ENCODE results near the gene POLR1B. TPM values are rescaled to one million over a fixed set of nuclear protein-coding genes. Genes with fewer than 3 reads are reported as not detected.
"Not testable (repeated sequence)": the region's sequence is repeated elsewhere in the genome, so short reads cannot be mapped to it uniquely, and the experiment has no call there.

Gene POLR1B
- total and polyA plus RNA-seq, 7 experiments from 2014 or later, result 10.1 to 41.8 (median 25.2) TPM

GRCh38 chr2:112566104-112566503 lies 23.8 kb downstream of the POLR1B start:
- H3K4me3 ChIP-seq (ENCODE audit: low read length), result no peak overlapping the region
- peaks cover 0 to 10% (median 0%) of the 10 kb centered on the region in 3 experiments for H3K9me3 ChIP-seq (ENCODE audit: control insufficient read depth in 2 of 3, low read length in 3 of 3)
- ChIA-PET CTCF (no interaction called here), POLR2A (interaction anchor here (0.6 kb wide), 1 partner anchor 11 kb away, joined by 3 read pairs; no protein-coding TSS in a partner anchor)
- DNase-seq, result no peak
- peaks cover 0 to 20% (median 8%) of the 10 kb centered on the region in 11 donors for H3K9me3 Mint-ChIP-seq
- H3K36me3 ChIP-seq (ENCODE audit: control insufficient read depth in 2 of 3, insufficient read depth in 3 of 3, low read length in 3 of 3), result peaks cover 11 to 83% (median 27%) of the 10 kb centered on the region in 3 experiments
- no peaks in the 10 kb centered on the region for H3K27me3 ChIP-seq (ENCODE audit: control insufficient read depth in 2 of 2, insufficient read depth in 2 of 2, low read length in 2 of 2)
- no peak for ATAC-seq
- H3K27me3 Mint-ChIP-seq, result no peaks in the 10 kb centered on the region
- peaks cover 34 to 81% (median 55%) of the 10 kb centered on the region in 5 donors for H3K36me3 Mint-ChIP-seq
- H3K4me1 ChIP-seq (ENCODE audit: control insufficient read depth in 2 of 2, insufficient read depth in 2 of 2, low read length in 2 of 2), result no peaks in the 10 kb centered on the region
- H3K27ac Mint-ChIP-seq, result peak overlapping the region in 1 of 9 donors; percentile 29
- H3K4me3 Mint-ChIP-seq, result no peak overlapping the region
- H3K27ac ChIP-seq (ENCODE audit: low read depth, low read length), result no peak overlapping the region
- peaks cover 0 to 12% (median 0%) of the 10 kb centered on the region in 7 donors for H3K4me1 Mint-ChIP-seq
- intact Hi-C loops (cut with micrococcal nuclease), result no loop called here

DNA sequence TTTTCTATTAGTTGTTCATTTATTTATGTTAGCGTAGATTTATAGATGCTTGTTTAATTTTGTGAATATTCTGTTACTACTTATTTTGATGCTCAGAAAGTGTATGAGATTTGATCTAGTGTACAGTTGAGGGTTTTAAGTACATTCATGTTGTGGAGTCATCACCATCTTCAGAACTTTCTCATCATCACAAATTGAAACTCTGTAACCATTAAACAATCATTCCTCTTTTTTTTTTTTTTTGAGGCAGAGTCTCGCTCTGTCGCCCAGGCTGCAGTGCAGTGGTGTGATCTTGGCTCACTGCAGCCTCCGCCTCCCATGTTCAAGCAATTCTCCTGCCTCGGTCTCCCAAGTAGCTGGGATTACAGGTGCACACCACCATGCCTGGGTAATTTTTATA lies 24.2 kb downstream of the POLR1B start:
- peaks cover 34 to 81% (median 56%) of the 10 kb centered on the region in 5 donors for H3K36me3 Mint-ChIP-seq
- not testable (repeated sequence) for H3K27ac Mint-ChIP-seq; H3K27me3 ChIP-seq (ENCODE audit: control insufficient read depth in 2 of 2, insufficient read depth in 2 of 2, low read length in 2 of 2)

GRCh38 chr2:112572005-112572404 lies 29.7 kb downstream of the POLR1B start:
- POLR2A ChIA-PET, result no interaction called here
- H3K4me1 Mint-ChIP-seq, result no peaks in the 10 kb centered on the region
- Histone ChIP-seq H3K4me3 (ENCODE audit: low read length) (no peak overlapping the region), H3K9me3 (ENCODE audit: control insufficient read depth in 2 of 3, low read length in 3 of 3) (peaks cover 0 to 10% (median 0%) of the 10 kb centered on the region in 3 experiments), H3K4me1 (ENCODE audit: control insufficient read depth in 2 of 2, insufficient read depth in 2 of 2, low read length in 2 of 2) (no peaks in the 10 kb centered on the region), H3K36me3 (ENCODE audit: control insufficient read depth in 2 of 3, insufficient read depth in 3 of 3, low read length in 3 of 3) (peaks cover 35 to 91% (median 36%) of the 10 kb centered on the region in 3 experiments), H3K27ac (ENCODE audit: low read depth, low read length) (no peak overlapping the region), H3K27me3 (ENCODE audit: control insufficient read depth in 2 of 2, insufficient read depth in 2 of 2, low read length in 2 of 2) (no peaks in the 10 kb centered on the region)
- no peak overlapping the region for H3K4me3 Mint-ChIP-seq
- peaks cover 0 to 20% (median 8%) of the 10 kb centered on the region in 11 donors for H3K9me3 Mint-ChIP-seq
- CTCF ChIA-PET, result no interaction called here
- no peak overlapping the region for H3K27ac Mint-ChIP-seq
- H3K27me3 Mint-ChIP-seq, result no peaks in the 10 kb centered on the region
- ATAC-seq, result no peak
- intact Hi-C loops (cut with micrococcal nuclease), result no loop called here
- no peak for DNase-seq
- peaks cover 31 to 80% (median 70%) of the 10 kb centered on the region in 5 donors for H3K36me3 Mint-ChIP-seq

More for the DNA sequence above, 24.2 kb downstream of the POLR1B start:
- H3K9me3 ChIP-seq (ENCODE audit: control insufficient read depth in 2 of 3, low read length in 3 of 3); POLR2A ChIA-PET; H3K4me1 ChIP-seq (ENCODE audit: control insufficient read depth in 2 of 2, insufficient read depth in 2 of 2, low read length in 2 of 2); H3K27me3 Mint-ChIP-seq; ATAC-seq; intact Hi-C loops (cut with micrococcal nuclease); H3K4me3 Mint-ChIP-seq; H3K27ac ChIP-seq (ENCODE audit: low read depth, low read length); H3K4me3 ChIP-seq (ENCODE audit: low read length); DNase-seq; CTCF ChIA-PET: not testable (repeated sequence)
- Mint-ChIP-seq H3K9me3 (peaks cover 0 to 20% (median 8%) of the 10 kb centered on the region in 11 donors), H3K4me1 (peaks cover 0 to 12% (median 0%) of the 10 kb centered on the region in 7 donors)
- H3K36me3 ChIP-seq (ENCODE audit: control insufficient read depth in 2 of 3, insufficient read depth in 3 of 3, low read length in 3 of 3), result peaks cover 14 to 83% (median 27%) of the 10 kb centered on the region in 3 experiments

GRCh38 chr2:112577756-112578155 lies 35.5 kb downstream of the POLR1B start:
- Histone ChIP-seq H3K36me3 (ENCODE audit: control insufficient read depth in 2 of 3, insufficient read depth in 3 of 3, low read length in 3 of 3) (peaks cover 7 to 36% (median 12%) of the 10 kb centered on the region in 3 experiments), H3K27me3 (ENCODE audit: control insufficient read depth in 2 of 2, insufficient read depth in 2 of 2, low read length in 2 of 2) (no peaks in the 10 kb centered on the region), H3K4me1 (ENCODE audit: control insufficient read depth in 2 of 2, insufficient read depth in 2 of 2, low read length in 2 of 2) (no peaks in the 10 kb centered on the region), H3K4me3 (ENCODE audit: low read length) (no peak overlapping the region), H3K9me3 (ENCODE audit: control insufficient read depth in 2 of 3, low read length in 3 of 3) (no peaks in the 10 kb centered on the region), H3K27ac (ENCODE audit: low read depth, low read length) (no peak overlapping the region)
- intact Hi-C loops (cut with micrococcal nuclease), result no loop called here
- no peaks in the 10 kb centered on the region for H3K27me3 Mint-ChIP-seq
- ChIA-PET POLR2A (interaction anchor here (0.7 kb wide), 1 partner anchor 12 kb away, joined by 3 read pairs; no protein-coding TSS in a partner anchor), CTCF (interaction anchor here (0.7 kb wide), 1 partner anchor 26 kb away, joined by 3 read pairs; no protein-coding TSS in a partner anchor)
- H3K4me1 Mint-ChIP-seq, result peaks cover 0 to 6% (median 2%) of the 10 kb centered on the region in 7 donors
- ATAC-seq (no peak), DNase-seq (no peak)
- H3K27ac Mint-ChIP-seq, result no peak overlapping the region
- no peak overlapping the region for H3K4me3 Mint-ChIP-seq
- H3K36me3 Mint-ChIP-seq, result peaks cover 0 to 28% (median 19%) of the 10 kb centered on the region in 5 donors
- H3K9me3 Mint-ChIP-seq, result no peaks in the 10 kb centered on the region

DNA sequence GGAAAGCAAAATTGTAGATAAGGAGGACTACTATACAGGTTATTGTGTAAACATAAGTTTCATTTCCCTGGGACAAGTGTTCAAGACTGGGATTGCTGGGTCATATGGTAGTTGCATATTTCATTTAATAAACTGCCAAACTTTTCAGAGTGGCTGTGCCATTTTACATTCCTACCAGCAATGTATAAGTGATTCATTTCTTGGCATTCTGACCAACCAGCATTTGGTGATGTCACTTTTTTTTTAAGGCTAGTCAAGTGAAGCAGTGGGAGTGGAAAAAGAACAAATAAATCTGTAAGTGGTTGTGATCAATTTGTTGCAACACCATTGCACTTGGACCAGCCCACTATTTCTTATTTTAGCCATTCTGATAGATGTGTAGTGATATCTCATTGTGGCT lies 37.0 kb downstream of the POLR1B start:
- no peak for ATAC-seq
- peaks cover 5 to 22% (median 7%) of the 10 kb centered on the region in 3 experiments for H3K36me3 ChIP-seq (ENCODE audit: control insufficient read depth in 2 of 3, insufficient read depth in 3 of 3, low read length in 3 of 3)
- DNase-seq, result no peak
- peaks cover 0 to 2% (median 0%) of the 10 kb centered on the region in 5 donors for H3K27me3 Mint-ChIP-seq
- peaks cover 0 to 22% (median 22%) of the 10 kb centered on the region in 5 donors for H3K36me3 Mint-ChIP-seq
- peaks cover 5 to 19% (median 14%) of the 10 kb centered on the region in 7 donors for H3K4me1 Mint-ChIP-seq
- intact Hi-C loops (cut with micrococcal nuclease), result no loop called here
- POLR2A ChIA-PET, result no interaction called here
- H3K4me1 ChIP-seq (ENCODE audit: control insufficient read depth in 2 of 2, insufficient read depth in 2 of 2, low read length in 2 of 2), result peaks cover 0 to 4% of the 10 kb centered on the region in 2 donors
- H3K27ac ChIP-seq (ENCODE audit: low read depth, low read length), result no peak overlapping the region
- H3K4me3 Mint-ChIP-seq, result no peak overlapping the region
- peaks cover 0 to 5% (median 0%) of the 10 kb centered on the region in 11 donors for H3K9me3 Mint-ChIP-seq
- H3K9me3 ChIP-seq (ENCODE audit: control insufficient read depth in 2 of 3, low read length in 3 of 3), result no peaks in the 10 kb centered on the region
- no peak overlapping the region for H3K4me3 ChIP-seq (ENCODE audit: low read length)
- H3K27ac Mint-ChIP-seq, result no peak overlapping the region
- CTCF ChIA-PET, result no interaction called here
- no peaks in the 10 kb centered on the region for H3K27me3 ChIP-seq (ENCODE audit: control insufficient read depth in 2 of 2, insufficient read depth in 2 of 2, low read length in 2 of 2)

- Mint-ChIP-seq H3K27me3 (peaks cover 0 to 2% (median 0%) of the 10 kb centered on the region in 5 donors), H3K4me1 (peaks cover 10 to 26% (median 22%) of the 10 kb centered on the region in 7 donors), H3K9me3 (peaks cover 0 to 5% (median 0%) of the 10 kb centered on the region in 11 donors), H3K36me3 (peaks cover 0 to 23% (median 17%) of the 10 kb centered on the region in 5 donors), H3K27ac (no peak overlapping the region), H3K4me3 (no peak overlapping the region)
- ChIA-PET POLR2A (no interaction called here), CTCF (no interaction called here)
- H3K4me1 ChIP-seq (ENCODE audit: control insufficient read depth in 2 of 2, insufficient read depth in 2 of 2, low read length in 2 of 2), result peaks cover 5 to 8% of the 10 kb centered on the region in 2 donors
- H3K4me3 ChIP-seq (ENCODE audit: low read length), result no peak overlapping the region
- no peak overlapping the region for H3K27ac ChIP-seq (ENCODE audit: low read depth, low read length)
- ATAC-seq (no peak), DNase-seq (no peak)
- H3K9me3 ChIP-seq (ENCODE audit: control insufficient read depth in 2 of 3, low read length in 3 of 3), result no peaks in the 10 kb centered on the region
- H3K36me3 ChIP-seq (ENCODE audit: control insufficient read depth in 2 of 3, insufficient read depth in 3 of 3, low read length in 3 of 3), result peaks cover 1 to 14% (median 5%) of the 10 kb centered on the region in 3 experiments
- no peaks in the 10 kb centered on the region for H3K27me3 ChIP-seq (ENCODE audit: control insufficient read depth in 2 of 2, insufficient read depth in 2 of 2, low read length in 2 of 2)
- intact Hi-C loops (cut with micrococcal nuclease), result loop anchor here (5.0 to 10.0 kb wide), 5 partner anchors 147 to 698 kb away; partner anchors contain the start of gene ANAPC1 (in 2 of the 2)
Measured at GRCh38 chr2:112580084-112580483, 37.8 kb downstream of the POLR1B start.

Data from naive thymus-derived CD4-positive, alpha-beta T cell (primary cell).